Thyroid gland (tissue), 4 donors: ENCODE data around the gene SNCA. TPM values are rescaled to one million over a fixed set of nuclear protein-coding genes. Genes with fewer than 3 reads are reported as not detected.

Experiments
- DNase-seq, 2 donors: peaks; one replicate each; pipeline ENCODE4 v3.0.0-alpha.2; 2019
- H3K27ac ChIP-seq, 3 donors: fragments of 200-600 bp; sonication (generic); 1 replicate in 2 of 3; 2 replicates in 1 of 3; pipeline ENCODE4 v1.5.1; 2016 to 2019; ENCODE audit warnings: mild to moderate bottlenecking in 1 of 3, moderate library complexity in 1 of 3
- H3K27me3 ChIP-seq: fragments of 200-600 bp; sonication (generic); one replicate; pipeline ENCODE4 v1.5.1; 2019
- H3K36me3 ChIP-seq, 2 donors: fragments of 200-600 bp; sonication (generic); one replicate each; pipeline ENCODE4 v1.5.1; 2016 to 2019
- H3K4me1 ChIP-seq, 2 donors: fragments of 200-600 bp; sonication (generic); one replicate each; pipeline ENCODE4 v1.5.1; 2017 to 2019
- H3K4me3 ChIP-seq, 3 donors: fragments of 200-600 bp; sonication (generic); replicated peaks in 1 of 3; 1 replicate in 2 of 3; 2 replicates in 1 of 3; pipeline ENCODE4 v1.5.1; 2016; ENCODE audit warnings: mild to moderate bottlenecking in 1 of 3
- H3K9me3 ChIP-seq: fragments of 200-600 bp; sonication (generic); one replicate; pipeline ENCODE4 v1.5.1; 2017
- CTCF ChIP-seq, 6 experiments: fragments of 200-600 bp in 3 of 6; fragments of 450-650 bp in 3 of 6; sonication (generic) in 3 of 6; IDR thresholded peaks; one replicate each; pipeline ENCODE4 v1.5.1; 2016 to 2019; ENCODE audit warnings: antibody characterized with exemption in 6 of 6, mild to moderate bottlenecking in 2 of 6, inconsistent platforms in 1 of 6, moderate library complexity in 1 of 6
- POLR2A ChIP-seq, 2 donors: fragments of 450-650 bp; IDR thresholded peaks; one replicate each; pipeline ENCODE4 v1.6.1; 2017; ENCODE audit warnings: antibody characterized with exemption in 2 of 2, mild to moderate bottlenecking in 2 of 2, moderate library complexity in 1 of 2
- WGBS, 2 donors: methylation state at CpG; one replicate each; pipeline ENCODE4 v1.1.5; 2017; 5-methylcytosine and 5-hydroxymethylcytosine counted together
- intact Hi-C: fragments of 100-400 bp; cut with DNase I; formaldehyde crosslinking; loops from one replicate; pipeline ENCODE4 v1.15.1; 2023
- total RNA-seq, 4 donors: library from RNA; depleted of rRNA; stranded (reverse); fragments of >200 nt; gene quantifications; one replicate each; pipeline ENCODE4 v1.2.3, GENCODE V29; 2016

The SNCA gene
- total RNA-seq, 4 donors from 2014 or later: 5.3 to 22.7 (median 15.0) TPM

GRCh38 chr4:89722517-89722916 lies 114.4 kb downstream of the SNCA start:
- intact Hi-C loops: no loop called here
- Histone ChIP-seq H3K27me3 (no peaks in the 10 kb centered on the region), H3K4me1 (peaks cover 3 to 5% of the 10 kb centered on the region in 2 donors), H3K9me3 (no peaks in the 10 kb centered on the region), H3K36me3 (no peaks in the 10 kb centered on the region), H3K27ac (no peak overlapping the region), H3K4me3 (no peak overlapping the region)
- whole genome bisulfite sequencing, 2 donors: 85 to 91% methylated on average over 2 of the region's 2 CpGs
- no peak for DNase-seq
- TF ChIP-seq CTCF (IDR thresholded peaks at IDR 0.05): no peak
- no peak for TF ChIP-seq POLR2A (IDR thresholded peaks at IDR 0.05)

- H3K27me3 ChIP-seq: no peaks in the 10 kb centered on the region
- no peak overlapping the region for H3K27ac ChIP-seq
- H3K9me3 ChIP-seq: no peaks in the 10 kb centered on the region
- WGBS, 2 donors: 74 to 76% methylated on average over 2 of the region's 2 CpGs
- intact Hi-C loops: no loop called here
- TF ChIP-seq CTCF (IDR thresholded peaks at IDR 0.05): no peak
- no peak for TF ChIP-seq POLR2A (IDR thresholded peaks at IDR 0.05)
- H3K36me3 ChIP-seq: no peaks in the 10 kb centered on the region
- peaks cover 3 to 5% of the 10 kb centered on the region in 2 donors for H3K4me1 ChIP-seq
- no peak overlapping the region for H3K4me3 ChIP-seq
- DNase-seq: no peak
Measured at GRCh38 chr4:89720981-89721380, 116.0 kb downstream of the SNCA start.

- H3K27me3 ChIP-seq: no peaks in the 10 kb centered on the region
- H3K4me3 ChIP-seq: no peak overlapping the region
- TF ChIP-seq POLR2A (IDR thresholded peaks at IDR 0.05): no peak
- no peak for TF ChIP-seq CTCF (IDR thresholded peaks at IDR 0.05)
- WGBS, 2 donors: 66 to 76% methylated on average over 7 of the region's 7 CpGs
- H3K27ac ChIP-seq: no peak overlapping the region
- peaks cover 3 to 5% of the 10 kb centered on the region in 2 donors for H3K4me1 ChIP-seq
- intact Hi-C loops: no loop called here
- no peaks in the 10 kb centered on the region for H3K9me3 ChIP-seq
- H3K36me3 ChIP-seq: no peaks in the 10 kb centered on the region
- DNase-seq: no peak
Measured at GRCh38 chr4:89719536-89720090, 117.3 kb downstream of the SNCA start.

GRCh38 chr4:89716893-89717292 lies 120.1 kb downstream of the SNCA start:
- WGBS, 2 donors: 86 to 87% methylated on average over 6 of the region's 6 CpGs
- Histone ChIP-seq H3K27me3 (no peaks in the 10 kb centered on the region), H3K36me3 (no peaks in the 10 kb centered on the region), H3K9me3 (no peaks in the 10 kb centered on the region), H3K4me3 (no peak overlapping the region), H3K4me1 (peaks cover 0 to 3% of the 10 kb centered on the region in 2 donors), H3K27ac (no peak overlapping the region)
- intact Hi-C loops: no loop called here
- DNase-seq: no peak
- TF ChIP-seq CTCF (IDR thresholded peaks at IDR 0.05): no peak
- TF ChIP-seq POLR2A (IDR thresholded peaks at IDR 0.05): no peak

GRCh38 chr4:89715631-89716030 lies 121.3 kb downstream of the SNCA start:
- 100% methylated on average over 1 of the region's 1 CpG for WGBS, 2 donors
- no peak for DNase-seq
- Histone ChIP-seq H3K4me1 (peaks cover 0 to 3% of the 10 kb centered on the region in 2 donors), H3K9me3 (no peaks in the 10 kb centered on the region), H3K27me3 (no peaks in the 10 kb centered on the region), H3K36me3 (no peaks in the 10 kb centered on the region), H3K4me3 (no peak overlapping the region), H3K27ac (no peak overlapping the region)
- no peak for TF ChIP-seq POLR2A (IDR thresholded peaks at IDR 0.05)
- no peak for TF ChIP-seq CTCF (IDR thresholded peaks at IDR 0.05)
- intact Hi-C loops: no loop called here
